Uterus (tissue), 2 donors: ENCODE measurements around the gene NPAS2.

ENCODE experiments used
- CTCF ChIP-seq, 4 experiments: fragments of 200-600 bp in 2 of 4; fragments of 450-650 bp in 2 of 4; sonication (generic) in 2 of 4; IDR thresholded peaks; one replicate each; pipeline ENCODE4 v1.5.1; 2016 to 2019; ENCODE audit warnings: antibody characterized with exemption in 4 of 4, mild to moderate bottlenecking in 2 of 4, moderate library complexity in 1 of 4
- POLR2A ChIP-seq, 2 donors: fragments of 450-650 bp; IDR thresholded peaks; one replicate each; pipeline ENCODE4 v1.6.1; 2016; ENCODE audit warnings: antibody characterized with exemption in 2 of 2, mild to moderate bottlenecking in 1 of 2, moderate library complexity in 1 of 2

GRCh38 chr2:100824842-100825241 is 4.9 kb downstream of the NPAS2 start:
- TF ChIP-seq CTCF (IDR thresholded peaks at IDR 0.05) (no peak), POLR2A (IDR thresholded peaks at IDR 0.05) (no peak)
